H1 (cell line): ENCODE results near the gene IDH3A.

Source experiments
- CHD1 ChIP-seq: IDR thresholded peaks from 2 replicates; pipeline ENCODE4 v1.6.1; 2012; ENCODE audit warnings: low read depth, low read length, improper control_type of control experiment
- EP300 ChIP-seq, 2 experiments: IDR thresholded peaks; 1 replicate in 1 of 2; 2 replicates in 1 of 2; pipeline ENCODE4 v1.6.1; 2011 to 2012; ENCODE audit warnings: low read depth in 2 of 2, low read length in 2 of 2, mild to moderate bottlenecking in 2 of 2, borderline replicate concordance in 1 of 2, inconsistent platforms in 1 of 2, moderate library complexity in 1 of 2
- MAX ChIP-seq: IDR thresholded peaks from 2 replicates; pipeline ENCODE4 v1.6.1; 2012; ENCODE audit warnings: inconsistent platforms
- SRF ChIP-seq: IDR thresholded peaks from 2 replicates; pipeline ENCODE4 v1.6.1; 2011; ENCODE audit warnings: mild to moderate bottlenecking, low read depth, low read length, moderate library complexity
- TF ChIP-seq, protein P1 (sequence below), 3 experiments: IDR thresholded peaks; 1 replicate in 2 of 3; 2 replicates in 1 of 3; pipeline versions ENCODE4 v1.5.1 to v1.6.1; 2011; ENCODE audit warnings: low read length in 3 of 3, mild to moderate bottlenecking in 3 of 3, inconsistent platforms in 2 of 3, low read depth in 1 of 3, moderate library complexity in 1 of 3; ENCODE audit not compliant: insufficient read depth in 1 of 3; ENCODE audit errors: control extremely low read depth in 1 of 3

DNA sequence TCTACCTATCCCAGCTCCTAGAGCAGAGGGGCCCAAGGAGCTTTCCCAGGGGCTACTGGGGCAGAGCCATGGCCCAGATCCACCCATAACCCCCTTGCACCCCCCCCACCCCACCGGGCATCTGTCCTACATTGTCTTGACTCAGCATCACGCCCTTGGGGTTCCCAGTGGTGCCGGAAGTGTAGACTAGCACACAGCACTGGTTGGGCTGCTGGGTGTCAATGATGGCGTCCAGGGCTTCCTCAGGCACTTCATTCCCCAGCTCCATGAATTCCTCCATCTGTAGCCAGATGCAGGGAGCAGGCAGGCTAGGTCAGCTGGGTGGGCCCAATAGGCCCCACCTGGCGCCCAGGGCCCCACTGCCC lies 33.2 kb downstream of the IDH3A start:
- TF ChIP-seq, protein P1, sequence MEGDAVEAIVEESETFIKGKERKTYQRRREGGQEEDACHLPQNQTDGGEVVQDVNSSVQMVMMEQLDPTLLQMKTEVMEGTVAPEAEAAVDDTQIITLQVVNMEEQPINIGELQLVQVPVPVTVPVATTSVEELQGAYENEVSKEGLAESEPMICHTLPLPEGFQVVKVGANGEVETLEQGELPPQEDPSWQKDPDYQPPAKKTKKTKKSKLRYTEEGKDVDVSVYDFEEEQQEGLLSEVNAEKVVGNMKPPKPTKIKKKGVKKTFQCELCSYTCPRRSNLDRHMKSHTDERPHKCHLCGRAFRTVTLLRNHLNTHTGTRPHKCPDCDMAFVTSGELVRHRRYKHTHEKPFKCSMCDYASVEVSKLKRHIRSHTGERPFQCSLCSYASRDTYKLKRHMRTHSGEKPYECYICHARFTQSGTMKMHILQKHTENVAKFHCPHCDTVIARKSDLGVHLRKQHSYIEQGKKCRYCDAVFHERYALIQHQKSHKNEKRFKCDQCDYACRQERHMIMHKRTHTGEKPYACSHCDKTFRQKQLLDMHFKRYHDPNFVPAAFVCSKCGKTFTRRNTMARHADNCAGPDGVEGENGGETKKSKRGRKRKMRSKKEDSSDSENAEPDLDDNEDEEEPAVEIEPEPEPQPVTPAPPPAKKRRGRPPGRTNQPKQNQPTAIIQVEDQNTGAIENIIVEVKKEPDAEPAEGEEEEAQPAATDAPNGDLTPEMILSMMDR (IDR thresholded peaks at IDR 0.05; ENCODE audit: control extremely low read depth in 1 of 3, insufficient read depth in 1 of 3, low read depth in 1 of 3, low read length in 3 of 3): no peak
- TF ChIP-seq CHD1 (no peak), MAX (no peak), SRF (no peak), EP300 (IDR thresholded peaks at IDR 0.05; ENCODE audit: borderline replicate concordance in 1 of 2, low read depth in 2 of 2, low read length in 2 of 2) (no peak)
